Small intestine (tissue), 7 donors: ENCODE data around the gene GABARAPL1. TPM values are rescaled to one million over a fixed set of nuclear protein-coding genes. Genes with fewer than 3 reads are reported as not detected.
"Not testable (repeated sequence)": the region's sequence is repeated elsewhere in the genome, so short reads cannot be mapped to it uniquely, and the experiment has no call there.

Experiments used
- DNase-seq, 2 donors: peaks; one replicate each; pipeline versions ENCODE4 v3.0.0 to v3.0.0-alpha.2; 2013
- FAIRE-seq: peaks from 2 replicates; lab custom pipeline; 2012; peaks lifted over from hg19 to GRCh38; lab: Jason Lieb, UNC
- H3K27ac ChIP-seq, 3 donors: one replicate each; pipeline ENCODE4 v1.5.1; 2013; ENCODE audit warnings: low read length in 2 of 3, mild to moderate bottlenecking in 2 of 3, control low read depth in 1 of 3, inconsistent platforms in 1 of 3, low read depth in 1 of 3, moderate library complexity in 1 of 3
- H3K27me3 ChIP-seq, 3 donors: one replicate each; pipeline ENCODE4 v1.6.1; 2013; ENCODE audit warnings: low read length in 3 of 3, inconsistent platforms in 1 of 3; ENCODE audit not compliant: control insufficient read depth in 3 of 3, insufficient read depth in 3 of 3
- H3K36me3 ChIP-seq, 3 donors: one replicate each; pipeline ENCODE4 v1.6.1; 2013; ENCODE audit warnings: low read length in 3 of 3, inconsistent platforms in 1 of 3, low read depth in 1 of 3, mild to moderate bottlenecking in 1 of 3, moderate library complexity in 1 of 3; ENCODE audit not compliant: control insufficient read depth in 3 of 3, insufficient read depth in 2 of 3
- H3K4me1 ChIP-seq, 3 donors: one replicate each; pipeline ENCODE4 v1.6.1; 2013; ENCODE audit warnings: low read length in 2 of 3, inconsistent platforms in 1 of 3, low read depth in 1 of 3, mild to moderate bottlenecking in 1 of 3, moderate library complexity in 1 of 3; ENCODE audit not compliant: control insufficient read depth in 3 of 3, insufficient read depth in 2 of 3
- H3K4me3 ChIP-seq, 3 donors: one replicate each; pipeline ENCODE4 v1.5.1; 2013; ENCODE audit warnings: low read length in 3 of 3, control low read depth in 1 of 3, inconsistent platforms in 1 of 3, low read depth in 1 of 3, mild to moderate bottlenecking in 1 of 3, moderate library complexity in 1 of 3
- H3K9me3 ChIP-seq, 2 donors: one replicate each; pipeline ENCODE4 v1.6.1; 2013; ENCODE audit warnings: low read depth in 1 of 2, low read length in 1 of 2; ENCODE audit not compliant: control insufficient read depth in 2 of 2, insufficient read depth in 1 of 2
- WGBS, 3 donors: extraction: QIAGEN DNeasy Blood & Tissue Kit; methylation state at CpG; one replicate each; pipeline ENCODE4 v1.1.7; 2013; 5-methylcytosine and 5-hydroxymethylcytosine counted together
- polyA plus RNA-seq, 4 donors: library from polyadenylated mRNA; stranded (reverse) in 3 of 4; unstranded in 1 of 4; fragments of 200-250 nt in 3 of 4; fragments of 120-200 nt in 1 of 4; gene quantifications; one replicate each; pipeline versions ENCODE4 v1.2.1 to v1.2.3, GENCODE V29; 2013
- donor health status: healthy with polysubstance abuse.
- donor health status: control.
- donor health status: control.
- donor health status: Bipolar disorder and iron deficiency.
- donor health status: healthy.

GABARAPL1 gene
- polyA plus RNA-seq, 4 donors: 38.9 to 59.4 (median 56.3) TPM

DNA sequence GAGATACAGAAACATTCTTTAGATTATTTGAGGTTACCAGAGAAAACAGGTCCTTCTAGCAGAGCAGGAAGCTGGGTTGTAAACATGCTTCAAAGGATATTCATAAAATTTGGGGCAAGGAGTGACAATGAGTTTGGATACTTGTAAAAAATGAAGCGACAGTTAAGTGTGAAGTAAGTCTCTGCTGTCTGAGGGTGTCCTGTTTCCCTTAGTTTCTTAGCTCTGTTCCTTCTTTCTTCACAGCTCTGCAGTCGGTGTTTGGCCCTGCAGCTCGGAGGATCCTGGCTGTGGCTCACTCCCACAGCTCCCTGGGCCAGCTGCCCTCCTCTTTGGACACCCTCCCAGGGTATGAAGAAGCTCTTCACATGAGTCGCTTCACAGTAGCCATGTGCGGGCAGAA, 23.0 kb upstream of the GABARAPL1 start:
- H3K9me3 ChIP-seq: no peaks in the 10 kb centered on the region
- 66 to 79% (median 68%) methylated on average over 5 of the region's 5 CpGs for WGBS, 3 donors
- H3K4me1 ChIP-seq: peaks cover 0 to 5% (median 0%) of the 10 kb centered on the region in 3 donors
- H3K27me3 ChIP-seq: no peaks in the 10 kb centered on the region
- DNase-seq (no peak), FAIRE-seq (no peak)
- no peaks in the 10 kb centered on the region for H3K36me3 ChIP-seq
- no peak overlapping the region for H3K4me3 ChIP-seq
- no peak overlapping the region for H3K27ac ChIP-seq

DNA sequence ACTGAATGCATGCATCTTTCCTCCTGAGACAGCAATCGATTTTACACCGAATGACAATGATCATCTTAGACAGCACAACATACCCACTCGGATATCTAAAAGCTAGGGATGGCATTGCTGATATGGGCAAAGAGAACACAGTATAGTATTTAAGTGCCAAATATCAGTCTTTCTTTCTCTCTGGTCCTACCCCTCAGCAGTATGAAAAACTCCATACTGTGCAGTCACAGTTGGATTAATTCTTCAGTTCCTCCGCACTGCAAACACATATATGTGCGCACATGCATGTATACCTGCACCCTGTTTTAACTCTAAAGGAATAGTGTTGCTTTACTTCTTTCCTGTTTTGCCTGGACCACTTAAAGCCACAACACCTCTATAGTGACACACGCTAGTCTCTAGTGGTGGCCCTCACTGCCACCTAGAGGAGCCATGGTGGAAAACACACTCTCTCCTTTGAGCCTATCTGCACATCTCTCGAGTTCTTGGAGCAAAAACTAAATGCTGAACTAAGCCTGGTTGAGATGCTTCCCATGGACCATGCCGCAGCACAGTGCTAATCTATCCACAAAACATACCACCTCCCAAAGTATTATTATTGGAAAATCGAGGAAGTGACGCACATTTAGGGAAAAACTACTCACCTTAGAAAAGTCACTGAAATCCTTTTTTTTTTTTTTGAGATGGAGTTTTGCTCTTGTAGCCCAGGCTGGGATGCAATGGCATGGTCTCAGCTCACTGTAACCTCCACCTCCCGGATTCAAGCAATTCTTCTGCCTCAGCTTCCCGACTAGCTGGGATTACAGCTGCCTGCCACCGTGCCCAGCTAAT, 21.9 kb upstream of the GABARAPL1 start:
- Histone ChIP-seq H3K27me3 (no peaks in the 10 kb centered on the region), H3K9me3 (no peaks in the 10 kb centered on the region), H3K36me3 (no peaks in the 10 kb centered on the region), H3K27ac (no peak overlapping the region), H3K4me3 (no peak overlapping the region), H3K4me1 (peaks cover 0 to 5% (median 0%) of the 10 kb centered on the region in 3 donors)
- 41 to 50% (median 45%) methylated on average over 13 of the region's 13 CpGs for WGBS, 3 donors
- FAIRE-seq (no peak), DNase-seq (peak; percentile 72 to 78)

DNA sequence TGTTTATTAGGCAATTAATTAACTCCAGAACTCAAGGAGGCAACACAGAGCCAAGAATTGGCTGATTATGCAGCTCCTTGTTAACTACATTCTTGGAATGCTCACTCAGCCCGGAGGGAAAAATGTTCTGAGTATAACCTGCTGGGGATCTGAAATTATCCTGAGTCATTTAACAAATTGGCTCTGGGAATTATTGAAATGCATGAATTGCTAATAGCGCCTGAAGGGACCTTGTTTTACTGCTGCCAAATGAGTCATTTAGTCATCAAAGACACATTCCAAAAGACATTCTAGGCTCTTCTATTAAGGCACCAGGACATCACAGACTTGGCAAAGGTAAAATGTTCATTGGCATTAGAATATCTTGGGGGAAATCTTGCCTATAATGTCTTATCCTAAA, 20.8 kb upstream of the GABARAPL1 start:
- no peaks in the 10 kb centered on the region for H3K27me3 ChIP-seq
- no peaks in the 10 kb centered on the region for H3K9me3 ChIP-seq
- DNase-seq (no peak), FAIRE-seq (no peak)
- 10 to 41% (median 19%) methylated on average over 2 of the region's 2 CpGs for WGBS, 3 donors
- no peak overlapping the region for H3K4me3 ChIP-seq
- no peaks in the 10 kb centered on the region for H3K36me3 ChIP-seq
- H3K4me1 ChIP-seq: no peaks in the 10 kb centered on the region
- no peak overlapping the region for H3K27ac ChIP-seq

DNA sequence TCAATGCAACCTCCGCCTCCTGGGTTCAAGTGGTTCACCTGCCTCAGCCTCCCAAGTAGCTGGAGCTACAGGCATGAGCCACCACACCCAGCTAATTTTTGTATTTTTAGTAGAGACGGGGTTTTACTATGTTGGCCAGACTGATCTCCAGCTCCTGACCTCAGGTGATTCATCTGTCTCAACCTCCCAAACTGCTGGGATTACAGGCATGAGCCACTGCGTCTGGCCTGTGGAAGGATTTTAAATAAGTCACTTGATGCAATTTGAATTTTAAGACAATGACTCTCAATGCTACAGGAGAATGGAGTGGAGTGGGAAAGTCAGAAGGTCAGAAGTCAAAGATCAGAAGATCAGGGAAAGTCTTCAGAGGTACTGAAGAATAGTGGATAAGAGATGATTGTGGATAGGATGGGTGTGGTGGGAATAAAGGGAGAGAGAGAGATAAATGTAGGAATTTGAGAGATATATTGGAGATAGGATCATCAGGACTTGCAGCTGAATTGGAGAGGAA, 18.5 kb upstream of the GABARAPL1 start:
- Histone ChIP-seq H3K9me3 (no peaks in the 10 kb centered on the region), H3K4me3 (no peak overlapping the region), H3K27me3 (no peaks in the 10 kb centered on the region), H3K36me3 (no peaks in the 10 kb centered on the region), H3K4me1 (no peaks in the 10 kb centered on the region), H3K27ac (no peak overlapping the region)
- FAIRE-seq (no peak), DNase-seq (no peak)
- WGBS, 3 donors: 82 to 88% (median 86%) methylated on average over 3 of the region's 3 CpGs

DNA sequence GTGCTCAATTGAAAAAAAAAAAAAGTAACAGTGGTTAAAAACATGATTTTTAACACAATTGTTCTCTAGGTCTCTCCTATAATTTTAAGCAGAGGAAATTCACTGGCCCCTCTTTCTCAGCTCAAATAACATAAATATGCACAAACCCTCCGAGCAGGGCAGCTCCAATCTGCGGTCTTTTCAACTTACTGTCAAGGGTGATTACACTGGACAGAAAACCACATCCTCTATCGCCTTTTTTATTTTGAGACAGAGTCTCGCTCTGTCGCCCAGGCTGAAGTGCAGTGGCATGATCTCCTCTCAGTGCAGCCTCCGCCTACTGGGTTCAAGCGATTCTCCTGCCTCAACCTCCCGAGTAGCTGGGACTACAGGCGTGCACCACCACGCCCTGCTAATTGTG, 16.5 kb upstream of the GABARAPL1 start:
- H3K4me1 ChIP-seq: no peaks in the 10 kb centered on the region
- DNase-seq: no peak
- H3K27me3 ChIP-seq: no peaks in the 10 kb centered on the region
- no peaks in the 10 kb centered on the region for H3K36me3 ChIP-seq
- no peak for FAIRE-seq
- 69 to 72% (median 71%) methylated on average over 10 of the region's 10 CpGs for WGBS, 3 donors
- H3K27ac ChIP-seq: no peak overlapping the region
- H3K9me3 ChIP-seq: no peaks in the 10 kb centered on the region
- H3K4me3 ChIP-seq: no peak overlapping the region

DNA sequence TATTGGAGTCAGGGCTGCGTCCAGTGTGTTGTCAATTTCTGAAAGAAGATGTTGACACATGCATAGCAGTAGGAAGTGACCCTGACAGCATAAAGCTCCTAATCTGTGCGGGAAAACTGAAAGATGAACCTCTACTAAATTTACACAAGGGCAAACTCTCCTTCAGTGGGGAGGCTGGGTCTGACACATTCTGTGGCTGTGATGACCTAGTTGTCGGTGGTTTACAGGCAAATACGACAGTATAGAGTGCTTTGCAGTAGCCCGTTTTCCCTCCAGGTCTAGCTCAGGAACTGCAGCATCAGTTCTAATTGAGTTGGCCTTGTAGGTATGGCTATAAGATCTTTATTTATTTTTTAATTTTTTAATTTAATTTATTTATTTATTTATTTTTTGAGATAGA, 14.8 kb upstream of the GABARAPL1 start:
- no peak for DNase-seq

DNA sequence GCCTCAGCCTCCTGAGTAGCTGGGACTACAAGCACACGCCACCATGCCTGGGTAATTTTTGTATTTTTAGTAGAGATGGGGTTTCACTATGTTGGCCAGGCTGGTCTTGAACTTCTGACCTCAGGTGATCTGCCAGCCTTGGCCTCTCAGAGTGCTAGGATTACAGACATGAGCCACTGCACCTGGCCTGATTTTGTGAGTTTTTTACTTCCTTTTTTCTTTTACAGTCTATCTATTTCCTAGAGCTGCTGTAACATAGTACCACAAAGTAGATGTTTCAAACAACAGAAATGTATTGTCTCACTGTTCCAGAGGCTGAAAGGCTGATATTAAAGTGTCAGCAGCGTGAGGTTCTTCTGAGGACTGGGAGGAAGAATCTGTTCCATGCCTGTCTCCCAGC, 8.2 kb upstream of the GABARAPL1 start:
- H3K36me3 ChIP-seq, H3K27ac ChIP-seq, FAIRE-seq, H3K27me3 ChIP-seq, H3K4me1 ChIP-seq, H3K9me3 ChIP-seq, DNase-seq, H3K4me3 ChIP-seq: not testable (repeated sequence)
- WGBS, 3 donors: 90 to 95% (median 90%) methylated on average over 2 of the region's 2 CpGs

More for the DNA sequence above, 14.8 kb upstream of the GABARAPL1 start:
- WGBS, 3 donors: 79 to 85% (median 80%) methylated on average over 5 of the region's 5 CpGs
- no peaks in the 10 kb centered on the region for H3K27me3 ChIP-seq
- H3K36me3 ChIP-seq: no peaks in the 10 kb centered on the region
- H3K4me1 ChIP-seq: no peaks in the 10 kb centered on the region
- no peak for FAIRE-seq
- H3K4me3 ChIP-seq: no peak overlapping the region
- no peaks in the 10 kb centered on the region for H3K9me3 ChIP-seq
- H3K27ac ChIP-seq: no peak overlapping the region

DNA sequence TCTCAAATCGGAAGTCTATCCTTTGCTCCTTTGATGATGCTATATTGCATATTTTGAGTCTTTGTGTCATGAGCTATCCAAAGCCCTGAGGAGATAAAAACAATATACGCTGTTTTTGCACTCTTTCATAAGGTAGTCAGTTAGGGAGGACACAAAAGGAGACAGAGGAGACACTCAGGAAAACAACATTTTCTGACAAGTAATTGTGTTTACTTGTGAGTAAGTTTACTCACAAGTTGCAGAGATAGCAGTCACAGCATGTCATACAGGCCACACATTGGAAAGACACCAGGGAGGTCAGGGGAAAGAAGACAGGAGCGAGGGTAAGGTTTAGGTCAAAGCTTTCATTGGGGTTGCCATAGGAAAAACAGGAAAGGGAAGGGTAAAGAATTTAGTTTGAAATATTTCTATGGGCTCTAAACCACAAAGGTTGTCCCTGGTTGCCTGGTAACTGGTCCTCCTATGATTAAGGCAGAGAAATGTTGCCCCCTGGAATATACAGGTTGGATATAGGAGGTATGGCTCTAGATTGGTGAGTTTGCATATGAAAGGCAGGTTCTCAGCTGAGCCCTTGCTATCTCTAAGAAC, 7.4 kb upstream of the GABARAPL1 start:
- no peaks in the 10 kb centered on the region for H3K27me3 ChIP-seq
- no peaks in the 10 kb centered on the region for H3K36me3 ChIP-seq
- H3K27ac ChIP-seq: no peak overlapping the region
- H3K9me3 ChIP-seq: no peaks in the 10 kb centered on the region
- WGBS, 3 donors: 85 to 92% (median 88%) methylated on average over 3 of the region's 3 CpGs
- FAIRE-seq (no peak), DNase-seq (no peak)
- no peak overlapping the region for H3K4me3 ChIP-seq
- H3K4me1 ChIP-seq: no peaks in the 10 kb centered on the region
